AG04450 (cell line): ENCODE measurements around the gene DDOST. TPM values are rescaled to one million over a fixed set of nuclear protein-coding genes. Genes with fewer than 3 reads are reported as not detected.

Experiments
- CTCF ChIA-PET: fragments of 300-600, 350-600 bp; formaldehyde crosslinking; extraction: SDS; loops from one replicate; lab custom pipeline; 2022; ENCODE audit warnings: antibody characterized with exemption, inconsistent platforms; lab: Charles Lee
- POLR2A ChIA-PET: fragments of 350-600 bp; formaldehyde crosslinking; extraction: SDS; loops from one replicate; lab custom pipeline; 2021; ENCODE audit warnings: antibody characterized with exemption, inconsistent platforms; lab: Yijun Ruan, JAX
- DNase-seq: peaks from one replicate; pipeline ENCODE4 v3.0.0-alpha.2; 2011; ENCODE audit warnings: low read depth, low spot score
- H3K27ac ChIP-seq: one replicate; pipeline ENCODE4 v1.5.1; 2012; ENCODE audit warnings: low read depth, low read length, control low read depth
- H3K27me3 ChIP-seq: one replicate; pipeline ENCODE4 v1.6.0; 2012; ENCODE audit warnings: low read length; ENCODE audit not compliant: control insufficient read depth, insufficient read depth
- H3K4me3 ChIP-seq: 2 replicates; pipeline ENCODE4 v1.5.1; 2011; ENCODE audit warnings: mild to moderate bottlenecking, low read depth, low read length, control low read depth
- H3K9me3 ChIP-seq: 2 replicates; pipeline ENCODE4 v1.5.1; 2012; ENCODE audit warnings: low read length; ENCODE audit not compliant: control insufficient read depth, insufficient read depth
- polyA plus RNA-seq: library from polyadenylated mRNA; depleted of rRNA; stranded (reverse); fragments of >200 nt; gene quantifications from 2 replicates; pipeline ENCODE4 v1.2.3, GENCODE V29; 2011
- TF ChIP-seq, protein P1 (sequence below): IDR thresholded peaks from 2 replicates; pipeline ENCODE4 v1.5.1; 2011; ENCODE audit warnings: low read depth, low read length, control low read depth, inconsistent platforms

The DDOST gene
- polyA plus RNA-seq, 1 experiment, result 494 TPM

DNA sequence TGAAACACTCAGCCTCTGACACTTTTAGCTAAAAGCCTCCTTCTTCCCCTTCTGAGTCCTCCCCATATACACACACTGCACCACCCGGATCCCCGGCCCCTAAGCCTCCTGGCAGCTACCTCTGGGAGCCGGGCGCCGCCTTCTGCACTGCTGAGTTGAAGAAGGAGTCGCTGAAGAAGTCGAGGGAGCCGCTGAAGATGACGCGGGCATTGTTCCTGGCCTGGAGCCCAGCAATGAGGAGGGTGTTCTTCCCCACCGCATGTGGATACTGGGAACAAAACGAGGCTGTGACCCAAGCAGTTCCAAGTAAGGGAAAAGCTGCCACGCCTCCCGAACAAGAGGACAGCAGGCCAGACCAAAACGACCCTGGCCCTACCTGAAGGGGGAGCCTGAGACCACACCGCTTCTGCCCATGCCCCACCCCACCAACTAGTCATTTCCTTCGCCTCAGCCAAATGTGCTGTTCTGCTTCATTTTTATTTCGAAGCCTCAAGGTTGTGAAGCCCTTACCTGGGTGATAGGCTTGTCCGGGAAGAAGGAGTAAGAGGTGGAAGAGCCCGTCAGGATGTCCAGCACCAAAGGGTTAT, 7.0 kb downstream of the DDOST start:
- DNase-seq, result no peak
- ChIA-PET CTCF (interaction anchor here (1.5 kb wide), 1 partner anchor 21 kb away, joined by 4 read pairs; no protein-coding TSS in a partner anchor), POLR2A (no interaction called here)
- Histone ChIP-seq H3K27ac (no peak overlapping the region), H3K9me3 (no peaks in the 10 kb centered on the region), H3K27me3 (no peaks in the 10 kb centered on the region), H3K4me3 (no peak overlapping the region)
- TF ChIP-seq, protein P1, sequence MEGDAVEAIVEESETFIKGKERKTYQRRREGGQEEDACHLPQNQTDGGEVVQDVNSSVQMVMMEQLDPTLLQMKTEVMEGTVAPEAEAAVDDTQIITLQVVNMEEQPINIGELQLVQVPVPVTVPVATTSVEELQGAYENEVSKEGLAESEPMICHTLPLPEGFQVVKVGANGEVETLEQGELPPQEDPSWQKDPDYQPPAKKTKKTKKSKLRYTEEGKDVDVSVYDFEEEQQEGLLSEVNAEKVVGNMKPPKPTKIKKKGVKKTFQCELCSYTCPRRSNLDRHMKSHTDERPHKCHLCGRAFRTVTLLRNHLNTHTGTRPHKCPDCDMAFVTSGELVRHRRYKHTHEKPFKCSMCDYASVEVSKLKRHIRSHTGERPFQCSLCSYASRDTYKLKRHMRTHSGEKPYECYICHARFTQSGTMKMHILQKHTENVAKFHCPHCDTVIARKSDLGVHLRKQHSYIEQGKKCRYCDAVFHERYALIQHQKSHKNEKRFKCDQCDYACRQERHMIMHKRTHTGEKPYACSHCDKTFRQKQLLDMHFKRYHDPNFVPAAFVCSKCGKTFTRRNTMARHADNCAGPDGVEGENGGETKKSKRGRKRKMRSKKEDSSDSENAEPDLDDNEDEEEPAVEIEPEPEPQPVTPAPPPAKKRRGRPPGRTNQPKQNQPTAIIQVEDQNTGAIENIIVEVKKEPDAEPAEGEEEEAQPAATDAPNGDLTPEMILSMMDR, result no peak

DNA sequence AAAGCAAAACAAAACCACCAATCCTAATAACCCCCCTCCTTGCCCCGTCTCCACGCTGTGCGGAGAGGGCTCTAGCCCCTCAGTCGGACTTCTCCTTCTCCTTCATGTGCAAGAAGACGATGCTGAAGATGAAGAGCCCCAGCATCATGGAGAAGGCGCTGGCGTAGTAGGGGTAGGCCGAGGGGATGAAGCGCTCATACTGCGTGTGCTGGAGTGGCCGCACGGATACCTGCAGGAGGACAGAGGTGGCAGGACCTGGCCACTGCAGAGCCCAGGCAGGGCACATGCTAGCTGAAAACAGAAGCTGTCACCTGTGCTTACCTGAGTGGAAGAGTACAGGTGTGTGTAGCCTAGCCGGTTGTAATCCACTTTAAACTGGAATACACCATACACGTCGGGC, 8.9 kb downstream of the DDOST start:
- Histone ChIP-seq H3K27me3 (no peaks in the 10 kb centered on the region), H3K27ac (no peak overlapping the region), H3K9me3 (no peaks in the 10 kb centered on the region), H3K4me3 (no peak overlapping the region)
- TF ChIP-seq, protein P1, result no peak
- POLR2A ChIA-PET, result interaction anchor here (1.0 kb wide), 1 partner anchor 18 kb away, joined by 3 read pairs; no protein-coding TSS in a partner anchor
- DNase-seq, result no peak
- CTCF ChIA-PET, result no interaction called here

- TF ChIP-seq, protein P1, result no peak
- H3K27ac ChIP-seq, result no peak overlapping the region
- no peak for DNase-seq
- H3K4me3 ChIP-seq, result no peak overlapping the region
- ChIA-PET CTCF (interaction anchor here (1.2 to 1.5 kb wide), 3 partner anchors 10 to 16 kb away, joined by 3 to 13 read pairs (median 3); partner anchors contain the start of genes DDOST and PINK1), POLR2A (no interaction called here)
- no peaks in the 10 kb centered on the region for H3K9me3 ChIP-seq
- H3K27me3 ChIP-seq, result no peaks in the 10 kb centered on the region
Measured at GRCh38 chr1:20648946-20649345, 12.2 kb downstream of the DDOST start.

- Histone ChIP-seq H3K4me3 (no peak overlapping the region), H3K27me3 (no peaks in the 10 kb centered on the region), H3K27ac (no peak overlapping the region), H3K9me3 (no peaks in the 10 kb centered on the region)
- POLR2A ChIA-PET, result no interaction called here
- DNase-seq, result no peak
- CTCF ChIA-PET, result interaction anchor here (1.2 kb wide), 1 partner anchor 15 kb away, joined by 3 read pairs; the partner anchor contains the start of gene PINK1
- TF ChIP-seq, protein P1, result no peak
Measured at GRCh38 chr1:20648438-20648837, 12.7 kb downstream of the DDOST start.

- no peak for DNase-seq
- TF ChIP-seq, protein P1, result no peak
- H3K27me3 ChIP-seq, result no peaks in the 10 kb centered on the region
- no peak overlapping the region for H3K4me3 ChIP-seq
- POLR2A ChIA-PET, result no interaction called here
- H3K27ac ChIP-seq, result no peak overlapping the region
- CTCF ChIA-PET, result interaction anchor here (1.1 to 1.2 kb wide), 3 partner anchors 11 to 123 kb away, joined by 3 to 6 read pairs (median 5); no protein-coding TSS in a partner anchor
- no peaks in the 10 kb centered on the region for H3K9me3 ChIP-seq
Measured at GRCh38 chr1:20645414-20645813, 15.8 kb downstream of the DDOST start.
